HEK293 (cell line): ENCODE data around the gene STX1B.

Experiments
- CTCF ChIA-PET: fragments of 350-600 bp; formaldehyde crosslinking; extraction: SDS; loops from one replicate; lab custom pipeline; 2021; ENCODE audit warnings: antibody characterized with exemption; lab: Yijun Ruan, JAX
- POLR2A ChIA-PET: fragments of 300-600 bp; formaldehyde crosslinking; extraction: SDS; loops from one replicate; lab custom pipeline; 2020; ENCODE audit warnings: antibody characterized with exemption, inconsistent platforms; lab: Yijun Ruan, JAX
- H3K27ac ChIP-seq: fragments of 200-500 bp; sonication (Bioruptor generic); 2 replicates; pipeline ENCODE4 v1.5.1; 2014; ENCODE audit warnings: low read depth, low read length, control low read depth, inconsistent platforms; ENCODE audit errors: extremely low read depth
- H3K36me3 ChIP-seq, 2 experiments: fragments of 200-500 bp in 1 of 2; sonication (Bioruptor generic) in 1 of 2; 1 replicate in 1 of 2; 2 replicates in 1 of 2; pipeline ENCODE4 v1.5.1; 2014 to 2017; ENCODE audit warnings: inconsistent platforms in 2 of 2, low read length in 2 of 2; ENCODE audit not compliant: control insufficient read depth in 2 of 2, insufficient read depth in 1 of 2
- H3K4me1 ChIP-seq: fragments of 200-500 bp; sonication (Bioruptor generic); 2 replicates; pipeline ENCODE4 v1.5.1; 2014; ENCODE audit warnings: mild to moderate bottlenecking, low read length, inconsistent platforms; ENCODE audit not compliant: control insufficient read depth, insufficient read depth
- H3K4me3 ChIP-seq: 2 replicates; pipeline ENCODE4 v1.5.1; 2011; ENCODE audit warnings: low read depth, mild to moderate bottlenecking, control low read depth, low read length, moderate library complexity
- H3K9me3 ChIP-seq: fragments of 200-500 bp; sonication (Bioruptor generic); 2 replicates; pipeline ENCODE4 v1.5.1; 2014; ENCODE audit warnings: low read depth, low read length, inconsistent platforms; ENCODE audit not compliant: control insufficient read depth, insufficient read depth
- GFI1B ChIP-seq: fragments of 450-650 bp; formaldehyde crosslinking; IDR thresholded peaks from 2 replicates; pipeline ENCODE4 v1.5.1; 2016; ENCODE audit warnings: missing biosample characterization, missing genetic modification characterization
- PRDM1 ChIP-seq: fragments of 450-650 bp; formaldehyde crosslinking; IDR thresholded peaks from 2 replicates; pipeline ENCODE4; 2016; ENCODE audit warnings: missing biosample characterization, missing genetic modification characterization
- PRDM2 ChIP-seq: fragments of 450-650 bp; formaldehyde crosslinking; IDR thresholded peaks from 2 replicates; pipeline ENCODE4 v1.5.1; 2016; ENCODE audit warnings: missing biosample characterization, missing genetic modification characterization, borderline replicate concordance
- SCRT1 ChIP-seq: fragments of 450-650 bp; formaldehyde crosslinking; IDR thresholded peaks from 2 replicates; pipeline ENCODE4 v1.5.1; 2016; ENCODE audit warnings: missing biosample characterization, missing genetic modification characterization, borderline replicate concordance
- SCRT2 ChIP-seq: fragments of 450-650 bp; formaldehyde crosslinking; IDR thresholded peaks from 2 replicates; pipeline ENCODE4 v1.5.1; 2016; ENCODE audit warnings: missing biosample characterization, missing genetic modification characterization
- SP7 ChIP-seq: fragments of 450-650 bp; formaldehyde crosslinking; IDR thresholded peaks from 2 replicates; pipeline ENCODE4 v1.5.1; 2016; ENCODE audit warnings: missing biosample characterization, missing genetic modification characterization
- ZBTB26 ChIP-seq: fragments of 450-650 bp; formaldehyde crosslinking; optimal IDR thresholded peaks from 2 replicates; pipeline ENCODE3; 2016; ENCODE audit warnings: missing biosample characterization, mild to moderate bottlenecking, missing genetic modification characterization
- ZNF10 ChIP-seq: fragments of 450-650 bp; formaldehyde crosslinking; IDR thresholded peaks from 2 replicates; pipeline ENCODE4 v1.5.1; 2017; ENCODE audit warnings: missing biosample characterization, missing genetic modification characterization
- ZNF121 ChIP-seq: fragments of 450-650 bp; formaldehyde crosslinking; IDR thresholded peaks from 2 replicates; pipeline ENCODE4 v1.5.1; 2016; ENCODE audit warnings: missing biosample characterization, missing genetic modification characterization
- ZNF211 ChIP-seq: fragments of 450-650 bp; formaldehyde crosslinking; IDR thresholded peaks from 2 replicates; pipeline ENCODE4 v1.5.1; 2016; ENCODE audit warnings: low read depth, missing biosample characterization, missing genetic modification characterization
- ZNF221 ChIP-seq: fragments of 450-650 bp; formaldehyde crosslinking; IDR thresholded peaks from 2 replicates; pipeline ENCODE4 v1.5.1; 2017; ENCODE audit warnings: missing biosample characterization, missing genetic modification characterization, borderline replicate concordance
- ZNF274 ChIP-seq, 2 experiments: fragments of 200-500 bp in 1 of 2; fragments of 450-650 bp in 1 of 2; sonication (Bioruptor generic) in 1 of 2; formaldehyde crosslinking in 1 of 2; IDR thresholded peaks; 2 replicates each; pipeline versions ENCODE4 v1.5.1 to v1.6.1; 2014 to 2016; ENCODE audit warnings: borderline replicate concordance in 1 of 2, inconsistent platforms in 1 of 2, low read length in 1 of 2, missing biosample characterization in 1 of 2, missing genetic modification characterization in 1 of 2
- ZNF394 ChIP-seq: fragments of 450-650 bp; formaldehyde crosslinking; IDR thresholded peaks from 2 replicates; pipeline ENCODE4 v1.5.1; 2016; ENCODE audit warnings: missing biosample characterization, missing genetic modification characterization, mild to moderate bottlenecking, moderate library complexity, borderline replicate concordance
- ZNF488 ChIP-seq: fragments of 450-650 bp; formaldehyde crosslinking; IDR thresholded peaks from 2 replicates; pipeline ENCODE4 v1.5.1; 2016; ENCODE audit warnings: missing biosample characterization, missing genetic modification characterization
- ZNF785 ChIP-seq: fragments of 450-650 bp; formaldehyde crosslinking; IDR thresholded peaks from 2 replicates; pipeline ENCODE4 v1.5.1; 2016; ENCODE audit warnings: missing biosample characterization, missing genetic modification characterization
- TF ChIP-seq, protein P1 (sequence below): fragments of 450-650 bp; formaldehyde crosslinking; IDR thresholded peaks from 2 replicates; pipeline ENCODE4 v1.5.1; 2016; ENCODE audit warnings: missing biosample characterization, missing genetic modification characterization, borderline replicate concordance
- TF ChIP-seq, protein P2 (sequence below): fragments of 450-650 bp; formaldehyde crosslinking; IDR thresholded peaks from 2 replicates; pipeline ENCODE4 v1.5.1; 2016; ENCODE audit warnings: missing biosample characterization, missing genetic modification characterization, low read depth

Gene STX1B

GRCh38 chr16:31025339-31025738 is 14.9 kb upstream of the STX1B start (continued):
- TF ChIP-seq PRDM2 (tag by site-specific recombination) (no peak), ZNF10 (tag by site-specific recombination) (no peak), ZNF274 (IDR thresholded peaks at IDR 0.05; ENCODE audit: low read length) (no peak), ZNF274 (tag by site-specific recombination; IDR thresholded peaks at IDR 0.05; ENCODE audit: borderline replicate concordance) (no peak), ZNF211 (tag by site-specific recombination) (no peak)

- no peak for TF ChIP-seq ZNF274 (IDR thresholded peaks at IDR 0.05; ENCODE audit: low read length)
- no peak for TF ChIP-seq ZNF274 (tag by site-specific recombination; IDR thresholded peaks at IDR 0.05; ENCODE audit: borderline replicate concordance)
- TF ChIP-seq SCRT2 (tag by site-specific recombination): peak; percentile 73
- no peak for TF ChIP-seq PRDM1 (tag by site-specific recombination)
- 0 out of 2 replicates have a peak, but pooled peaks have one; percentile 36 for TF ChIP-seq ZNF121
- 0 out of 2 replicates have a peak, but pooled peaks have one; percentile 26 for TF ChIP-seq SCRT1 (tag by site-specific recombination)
- TF ChIP-seq, protein P1, sequence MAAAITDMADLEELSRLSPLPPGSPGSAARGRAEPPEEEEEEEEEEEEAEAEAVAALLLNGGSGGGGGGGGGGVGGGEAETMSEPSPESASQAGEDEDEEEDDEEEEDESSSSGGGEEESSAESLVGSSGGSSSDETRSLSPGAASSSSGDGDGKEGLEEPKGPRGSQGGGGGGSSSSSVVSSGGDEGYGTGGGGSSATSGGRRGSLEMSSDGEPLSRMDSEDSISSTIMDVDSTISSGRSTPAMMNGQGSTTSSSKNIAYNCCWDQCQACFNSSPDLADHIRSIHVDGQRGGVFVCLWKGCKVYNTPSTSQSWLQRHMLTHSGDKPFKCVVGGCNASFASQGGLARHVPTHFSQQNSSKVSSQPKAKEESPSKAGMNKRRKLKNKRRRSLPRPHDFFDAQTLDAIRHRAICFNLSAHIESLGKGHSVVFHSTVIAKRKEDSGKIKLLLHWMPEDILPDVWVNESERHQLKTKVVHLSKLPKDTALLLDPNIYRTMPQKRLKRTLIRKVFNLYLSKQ (tag by site-specific recombination): no peak
- CTCF ChIA-PET: interaction anchor here (0.8 to 1.0 kb wide), 2 partner anchors 30 to 39 kb away, joined by 4 to 5 read pairs; partner anchors contain the start of gene HSD3B7
- H3K9me3 ChIP-seq: no peaks in the 10 kb centered on the region
- H3K4me3 ChIP-seq: no peak overlapping the region
- no peaks in the 10 kb centered on the region for H3K36me3 ChIP-seq
- POLR2A ChIA-PET: no interaction called here
- no peak overlapping the region for H3K27ac ChIP-seq
- no peaks in the 10 kb centered on the region for H3K4me1 ChIP-seq
Measured at GRCh38 chr16:31023627-31024226, 13.3 kb upstream of the STX1B start.

DNA sequence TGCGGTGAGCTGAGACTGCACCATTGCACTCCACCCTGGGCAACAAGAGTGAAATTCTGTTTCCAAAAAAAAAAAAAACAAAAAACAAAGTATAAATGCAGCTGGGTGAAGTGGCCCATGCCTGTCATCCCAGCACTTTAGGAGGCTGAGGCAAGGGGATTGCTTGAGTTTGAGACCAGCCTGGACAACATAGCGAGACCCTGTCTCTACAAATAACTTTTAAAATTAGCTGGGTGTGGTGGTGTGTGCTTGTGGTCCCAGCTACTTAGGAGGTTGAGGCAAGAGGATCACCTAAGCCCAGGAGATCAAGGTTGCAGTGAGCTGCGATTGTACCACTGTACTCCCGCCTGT is 12.8 kb upstream of the STX1B start:
- POLR2A ChIA-PET: interaction anchor here (1.0 kb wide), 1 partner anchor 9 kb away, joined by 3 read pairs; no protein-coding TSS in a partner anchor
- no peaks in the 10 kb centered on the region for H3K9me3 ChIP-seq
- no peaks in the 10 kb centered on the region for H3K4me1 ChIP-seq
- H3K36me3 ChIP-seq: no peaks in the 10 kb centered on the region
- no peak overlapping the region for H3K27ac ChIP-seq
- no peak overlapping the region for H3K4me3 ChIP-seq
- TF ChIP-seq, protein P2, sequence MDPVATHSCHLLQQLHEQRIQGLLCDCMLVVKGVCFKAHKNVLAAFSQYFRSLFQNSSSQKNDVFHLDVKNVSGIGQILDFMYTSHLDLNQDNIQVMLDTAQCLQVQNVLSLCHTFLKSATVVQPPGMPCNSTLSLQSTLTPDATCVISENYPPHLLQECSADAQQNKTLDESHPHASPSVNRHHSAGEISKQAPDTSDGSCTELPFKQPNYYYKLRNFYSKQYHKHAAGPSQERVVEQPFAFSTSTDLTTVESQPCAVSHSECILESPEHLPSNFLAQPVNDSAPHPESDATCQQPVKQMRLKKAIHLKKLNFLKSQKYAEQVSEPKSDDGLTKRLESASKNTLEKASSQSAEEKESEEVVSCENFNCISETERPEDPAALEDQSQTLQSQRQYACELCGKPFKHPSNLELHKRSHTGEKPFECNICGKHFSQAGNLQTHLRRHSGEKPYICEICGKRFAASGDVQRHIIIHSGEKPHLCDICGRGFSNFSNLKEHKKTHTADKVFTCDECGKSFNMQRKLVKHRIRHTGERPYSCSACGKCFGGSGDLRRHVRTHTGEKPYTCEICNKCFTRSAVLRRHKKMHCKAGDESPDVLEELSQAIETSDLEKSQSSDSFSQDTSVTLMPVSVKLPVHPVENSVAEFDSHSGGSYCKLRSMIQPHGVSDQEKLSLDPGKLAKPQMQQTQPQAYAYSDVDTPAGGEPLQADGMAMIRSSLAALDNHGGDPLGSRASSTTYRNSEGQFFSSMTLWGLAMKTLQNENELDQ: no peak
- TF ChIP-seq ZNF785: no peak
- TF ChIP-seq ZNF488 (tag by site-specific recombination): no peak
- TF ChIP-seq GFI1B (tag by site-specific recombination): no peak
- TF ChIP-seq ZNF221 (tag by site-specific recombination): no peak
- no peak for TF ChIP-seq ZNF394
- no peak for TF ChIP-seq ZBTB26 (tag by site-specific recombination)
- no peak for TF ChIP-seq SP7 (tag by site-specific recombination)
- CTCF ChIA-PET: interaction anchor here (0.8 to 1.0 kb wide), 2 partner anchors 30 to 38 kb away, joined by 4 to 5 read pairs; partner anchors contain the start of gene HSD3B7
